ENCODE data around the gene APEX2. TPM values are rescaled to one million over a fixed set of nuclear protein-coding genes. Genes with fewer than 3 reads are reported as not detected.
"Not testable (repeated sequence)": the region's sequence is repeated elsewhere in the genome, so short reads cannot be mapped to it uniquely, and the experiment has no call there.

The APEX2 gene
- total RNA-seq, 1 donor from 2014 or later = 7.0 TPM

- intact Hi-C loops (cut with DNase I) = no loop called here
- ATAC-seq (ENCODE audit: poor library complexity) = no peak
- no peak for DNase-seq
Observed at GRCh38 chrX:55006827-55007621, 6.9 kb downstream of the APEX2 start.

- DNase-seq (no peak), ATAC-seq (ENCODE audit: poor library complexity) (peak; percentile 82)
- intact Hi-C loops (cut with DNase I) = no loop called here
Observed at GRCh38 chrX:55007656-55008055, 7.5 kb downstream of the APEX2 start.

GRCh38 chrX:55008571-55009358 lies 8.6 kb downstream of the APEX2 start:
- DNase-seq (no peak), ATAC-seq (ENCODE audit: poor library complexity) (peak; percentile 87)
- intact Hi-C loops (cut with DNase I) = no loop called here

DNA sequence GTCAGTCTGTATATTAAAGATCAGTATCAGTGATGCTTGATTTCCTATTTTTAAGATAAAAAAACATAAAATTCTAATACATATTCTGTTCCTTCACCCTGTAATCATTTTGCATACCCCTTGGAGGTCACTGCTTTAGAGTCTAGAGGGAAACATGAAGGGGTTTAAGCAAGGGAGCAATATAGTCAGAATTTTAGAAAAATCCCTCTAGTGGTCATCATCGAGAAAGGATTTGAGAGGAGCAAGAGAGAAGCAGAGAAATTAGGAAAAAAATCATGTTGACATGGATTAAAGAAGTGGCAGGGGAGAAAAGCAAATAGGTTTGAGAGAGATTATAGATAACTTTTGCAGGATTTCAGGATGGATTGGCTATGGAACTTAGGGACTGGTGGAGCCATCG lies 11.1 kb downstream of the APEX2 start:
- ATAC-seq (ENCODE audit: poor library complexity) = no peak
- intact Hi-C loops (cut with DNase I) = no loop called here
- DNase-seq = no peak

DNA sequence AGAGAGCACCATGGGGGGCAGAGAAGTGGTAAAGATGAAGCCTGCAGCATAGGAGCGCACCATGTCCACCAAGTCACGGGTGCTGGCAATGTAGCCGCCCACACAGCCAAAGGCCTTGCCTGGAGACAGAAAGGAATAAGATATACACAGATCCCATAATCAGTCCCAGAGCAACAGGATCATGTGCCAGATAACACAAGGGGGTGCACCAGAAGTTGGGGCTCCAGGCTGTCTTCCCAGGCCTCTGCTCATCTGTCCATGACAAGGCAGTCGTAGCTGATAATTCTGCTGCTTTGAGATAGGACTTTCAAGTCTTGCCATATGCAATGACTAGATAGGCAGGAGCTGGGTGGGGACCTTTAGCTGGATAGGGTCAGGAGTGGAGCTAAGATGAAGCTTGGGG lies 14.7 kb downstream of the APEX2 start:
- no peak for ATAC-seq (ENCODE audit: poor library complexity)
- DNase-seq = no peak
- intact Hi-C loops (cut with DNase I) = no loop called here

DNA sequence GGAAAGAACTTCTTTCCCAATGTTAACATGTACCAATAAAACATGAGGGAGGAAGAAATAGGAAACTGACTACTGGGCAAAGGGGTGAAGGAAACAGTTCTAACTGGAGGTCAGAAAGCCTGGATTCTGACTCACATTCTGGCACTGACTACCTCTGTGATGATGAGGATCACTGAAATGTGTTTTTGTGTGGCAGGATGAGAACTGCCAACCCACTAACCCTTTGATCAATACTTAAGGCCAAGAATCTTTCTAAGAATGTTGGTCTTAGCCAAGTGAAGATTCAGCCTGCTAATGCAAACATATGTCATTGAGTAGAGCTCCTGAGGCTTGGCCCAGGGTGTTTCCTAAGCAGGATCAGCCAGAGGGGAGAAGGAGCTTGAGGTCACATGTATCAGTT lies 26.0 kb downstream of the APEX2 start:
- ATAC-seq (ENCODE audit: poor library complexity) (no peak), DNase-seq (no peak)
- intact Hi-C loops (cut with DNase I) = no loop called here

- intact Hi-C loops (cut with DNase I) = no loop called here
- no peak for ATAC-seq (ENCODE audit: poor library complexity)
- no peak for DNase-seq
Observed at GRCh38 chrX:55026840-55027239, 26.7 kb downstream of the APEX2 start.

- DNase-seq (no peak), ATAC-seq (ENCODE audit: poor library complexity) (no peak)
- intact Hi-C loops (cut with DNase I) = no loop called here
Observed at GRCh38 chrX:55028040-55028439, 27.9 kb downstream of the APEX2 start.

DNA sequence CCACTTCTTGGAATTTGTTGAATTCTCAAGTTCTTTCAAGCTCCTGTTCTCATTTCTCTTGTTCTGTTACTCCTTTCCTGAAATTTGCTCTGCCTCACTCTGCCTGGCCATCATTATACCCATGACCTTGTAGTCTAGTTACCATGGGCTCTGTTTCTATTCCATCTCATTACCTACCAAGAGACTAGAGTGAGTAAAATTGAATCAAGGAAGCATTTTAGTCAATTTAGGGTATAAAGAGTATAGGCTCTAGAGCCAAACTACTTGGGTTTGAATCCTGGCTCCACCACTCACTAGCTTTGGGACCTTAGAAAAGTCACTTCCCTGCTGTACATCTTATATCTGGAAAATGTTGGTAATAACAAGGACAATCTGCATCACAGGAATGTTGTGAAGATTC lies 28.4 kb downstream of the APEX2 start:
- ATAC-seq (ENCODE audit: poor library complexity) (no peak), DNase-seq (no peak)
- intact Hi-C loops (cut with DNase I) = no loop called here

DNA sequence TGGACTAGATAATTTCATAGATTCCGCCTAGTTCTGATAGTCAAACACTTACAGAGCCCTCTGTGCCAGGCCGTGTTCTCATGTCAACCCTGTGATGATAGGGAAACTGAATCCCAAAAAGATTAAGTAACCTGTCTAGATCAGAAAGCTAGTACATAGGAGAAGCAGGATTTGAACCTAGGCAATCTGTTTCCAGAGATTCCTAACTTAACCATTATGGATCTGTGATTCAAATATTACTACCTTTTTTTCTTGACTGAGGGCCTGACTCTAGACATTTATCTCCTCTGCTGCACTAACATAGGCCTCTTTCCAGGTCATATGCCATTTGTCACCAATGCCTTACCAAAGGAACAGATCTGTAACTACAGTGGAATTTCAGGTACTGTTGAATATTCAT lies 29.1 kb downstream of the APEX2 start:
- DNase-seq (no peak), ATAC-seq (ENCODE audit: poor library complexity) (no peak)
- intact Hi-C loops (cut with DNase I) = no loop called here

DNA sequence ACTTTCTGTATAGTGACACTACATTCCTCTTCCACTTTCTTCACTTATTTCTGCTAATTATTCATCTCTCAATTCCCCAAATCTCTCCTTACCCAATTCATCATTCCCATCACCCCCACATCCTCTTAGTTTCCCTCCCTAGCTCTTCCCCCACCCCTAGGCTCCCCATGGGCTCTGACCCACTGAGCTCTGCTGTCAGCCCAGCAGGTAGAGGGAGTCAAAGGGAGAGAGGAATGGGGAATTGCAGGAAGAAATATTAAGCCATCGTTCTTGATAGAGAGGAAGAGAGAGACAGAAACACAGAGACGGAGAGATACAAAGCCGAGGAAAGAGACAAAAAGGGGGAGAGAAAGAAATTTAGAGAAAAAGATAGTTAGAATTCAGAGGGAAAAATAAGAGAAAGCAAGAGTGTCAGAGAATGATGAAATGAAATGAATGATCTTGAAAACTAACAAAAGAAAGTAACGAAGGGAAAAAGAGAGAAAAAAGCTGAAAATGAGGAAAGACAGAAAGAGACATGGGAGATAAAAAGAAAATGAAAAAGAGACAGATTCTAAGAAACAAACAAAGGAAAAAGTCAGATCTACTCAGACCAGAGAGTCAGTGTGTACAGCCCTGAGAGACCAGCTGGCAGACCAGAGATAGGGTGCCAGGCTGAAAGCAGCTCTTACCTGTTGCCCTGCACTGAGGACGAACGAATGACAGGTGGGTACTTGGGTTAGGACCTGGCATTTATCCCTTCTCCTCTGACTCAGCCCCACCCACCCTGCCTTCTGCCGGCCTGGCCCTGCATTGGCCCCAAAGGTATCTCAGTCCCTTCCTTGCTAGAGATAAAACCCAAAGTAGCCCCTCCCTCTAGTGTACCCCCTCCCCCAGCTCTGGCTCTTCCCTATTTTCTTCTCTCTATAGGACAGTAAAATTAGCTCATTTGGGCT lies 30.4 kb downstream of the APEX2 start, which contains the start of gene ALAS2:
TSS of gene ALAS2 (minus strand) at position 707 of the 935 bp plus-strand sequence. CDS start 4,977 bp downstream, outside the sequence.
- ATAC-seq (ENCODE audit: poor library complexity) = no peak
- intact Hi-C loops (cut with DNase I) = no loop called here
- DNase-seq = no peak

DNA sequence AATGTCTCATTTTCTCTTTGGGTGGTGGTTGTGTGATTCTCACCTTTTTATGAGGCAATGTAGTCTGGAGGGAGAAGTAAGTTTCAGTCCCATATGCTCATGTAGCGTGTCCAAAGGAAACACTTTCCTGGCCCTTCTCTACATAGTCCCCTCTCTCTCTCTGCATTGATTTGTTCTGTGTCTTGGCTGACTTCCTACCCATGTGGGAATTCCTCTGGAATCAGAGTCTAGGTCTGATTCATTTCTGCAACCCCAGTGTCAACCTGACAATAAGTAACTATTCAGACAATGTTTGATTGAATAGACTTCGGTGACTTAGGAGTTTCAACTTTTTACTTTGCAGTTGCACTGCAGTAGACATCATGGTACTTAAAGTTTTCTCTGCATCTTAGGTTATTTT lies 33.3 kb downstream of the APEX2 start:
- intact Hi-C loops (cut with DNase I) = no loop called here
- DNase-seq = no peak
- ATAC-seq (ENCODE audit: poor library complexity) = no peak

GRCh38 chrX:55039471-55039870 lies 39.3 kb downstream of the APEX2 start:
- intact Hi-C loops (cut with DNase I) = no loop called here
- no peak for DNase-seq
- ATAC-seq (ENCODE audit: poor library complexity) = no peak

GRCh38 chrX:55041514-55041913 lies 41.4 kb downstream of the APEX2 start:
- ATAC-seq (ENCODE audit: poor library complexity) (no peak), DNase-seq (no peak)
- intact Hi-C loops (cut with DNase I) = no loop called here

GRCh38 chrX:55050599-55050998 lies 50.4 kb downstream of the APEX2 start:
- intact Hi-C loops (cut with DNase I); DNase-seq; ATAC-seq (ENCODE audit: poor library complexity): not testable (repeated sequence)

- DNase-seq = no peak
- intact Hi-C loops (cut with DNase I) = loop anchor here (5.0 kb wide), 1 partner anchor 165 kb away; no protein-coding TSS in a partner anchor
- ATAC-seq (ENCODE audit: poor library complexity) = no peak
Observed at GRCh38 chrX:55056820-55057674, 56.9 kb downstream of the APEX2 start.

GRCh38 chrX:55057675-55058249 lies 57.6 kb downstream of the APEX2 start:
- ATAC-seq (ENCODE audit: poor library complexity) (peak; percentile 71), DNase-seq (no peak)
- intact Hi-C loops (cut with DNase I) = loop anchor here (5.0 kb wide), 1 partner anchor 165 kb away; no protein-coding TSS in a partner anchor
